Neural progenitor cell (in vitro differentiated cells): ENCODE data around the gene MITF. TPM values are rescaled to one million over a fixed set of nuclear protein-coding genes. Genes with fewer than 3 reads are reported as not detected.

Source experiments
- DNase-seq: peaks from one replicate; pipeline ENCODE4 v3.0.0-alpha.2; 2016; ENCODE audit warnings: low spot score
- H2AFZ ChIP-seq: fragments of 200-600 bp; sonication (generic); replicated peaks from 2 replicates; pipeline ENCODE4 v1.6.1; 2016; ENCODE audit warnings: antibody characterized with exemption
- H3F3A ChIP-seq: fragments of 200-600 bp; sonication (generic); 2 replicates; pipeline ENCODE4 v1.6.1; 2016; ENCODE audit warnings: antibody characterized with exemption, low read depth
- H3K27ac ChIP-seq: fragments of 200-600 bp; sonication (generic); 2 replicates; pipeline ENCODE4 v1.5.1; 2016; ENCODE audit warnings: mild to moderate bottlenecking
- H3K27me3 ChIP-seq: fragments of 200-600 bp; sonication (generic); 2 replicates; pipeline ENCODE4 v1.6.1; 2016; ENCODE audit warnings: mild to moderate bottlenecking, moderate library complexity
- H3K36me3 ChIP-seq: fragments of 200-600 bp; sonication (generic); 2 replicates; pipeline ENCODE4 v1.5.1; 2016
- H3K4me1 ChIP-seq: fragments of 200-600 bp; sonication (generic); 2 replicates; pipeline ENCODE4 v1.6.1; 2016; ENCODE audit warnings: mixed run types
- H3K4me2 ChIP-seq: fragments of 200-600 bp; sonication (generic); 2 replicates; pipeline ENCODE4 v1.6.1; 2016
- H3K4me3 ChIP-seq: fragments of 200-600 bp; sonication (generic); 2 replicates; pipeline ENCODE4 v1.5.1; 2016
- H3K79me2 ChIP-seq: fragments of 200-600 bp; sonication (generic); 2 replicates; pipeline ENCODE4 v1.6.1; 2016; ENCODE audit warnings: low read depth
- H3K9ac ChIP-seq: fragments of 200-600 bp; sonication (generic); 2 replicates; pipeline ENCODE4 v1.6.1; 2016
- H3K9me3 ChIP-seq: fragments of 200-600 bp; sonication (generic); 2 replicates; pipeline ENCODE4 v1.5.1; 2016; ENCODE audit warnings: low read depth
- H4K20me1 ChIP-seq: fragments of 200-600 bp; sonication (generic); 2 replicates; pipeline ENCODE4 v1.6.1; 2016; ENCODE audit warnings: low read depth
- H3K27ac Mint-ChIP-seq: 3 replicates; pipeline ENCODE4 v1.8.0; 2021; ENCODE audit warnings: mixed read lengths
- H3K27me3 Mint-ChIP-seq: 2 replicates; pipeline ENCODE4 v1.8.0; 2022; ENCODE audit warnings: low read depth, mild to moderate bottlenecking, inconsistent platforms, moderate library complexity, mixed read lengths; ENCODE audit not compliant: insufficient read depth
- H3K36me3 Mint-ChIP-seq: 3 replicates; pipeline ENCODE4 v1.8.0; 2021; ENCODE audit warnings: mixed read lengths
- H3K4me1 Mint-ChIP-seq: 3 replicates; pipeline ENCODE4 v1.8.0; 2021; ENCODE audit warnings: mixed read lengths
- H3K4me3 Mint-ChIP-seq: 3 replicates; pipeline ENCODE4 v1.8.0; 2021; ENCODE audit warnings: mild to moderate bottlenecking, moderate library complexity, mixed read lengths
- H3K9me3 Mint-ChIP-seq: 3 replicates; pipeline ENCODE4 v1.8.0; 2020; ENCODE audit warnings: mixed read lengths
- CTCF ChIP-seq: fragments of 200-600 bp; sonication (generic); IDR thresholded peaks from 2 replicates; pipeline ENCODE4 v1.5.1; 2017; ENCODE audit warnings: antibody characterized with exemption, mild to moderate bottlenecking
- EZH2 ChIP-seq: fragments of 200-600 bp; sonication (generic); IDR thresholded peaks from 2 replicates; pipeline ENCODE4 v1.6.1; 2017; ENCODE audit warnings: antibody characterized with exemption, mild to moderate bottlenecking, moderate library complexity
- EZH2phosphoT487 ChIP-seq: fragments of 200-600 bp; sonication (generic); IDR thresholded peaks from 2 replicates; pipeline ENCODE4 v1.6.1; 2017; ENCODE audit warnings: antibody characterized with exemption
- total RNA-seq: library from RNA; depleted of rRNA; stranded (reverse); fragments of >200 nt; gene quantifications from 2 replicates; pipeline ENCODE4 v1.2.3, GENCODE V29; 2015; ENCODE audit warnings: low replicate concordance

Gene MITF
- total RNA-seq, 1 donor from 2014 or later = not detected

- no peaks in the 10 kb centered on the region for H3K36me3 ChIP-seq
- H3K4me1 ChIP-seq = no peaks in the 10 kb centered on the region
- no peak overlapping the region for H2AFZ ChIP-seq
- no peak for TF ChIP-seq EZH2
- TF ChIP-seq EZH2phosphoT487 = no peak
- TF ChIP-seq CTCF = no peak
- no peak overlapping the region for H3K4me3 Mint-ChIP-seq
- no peak overlapping the region for H3K4me3 ChIP-seq
- no peak for DNase-seq
- peaks cover 4% of the 10 kb centered on the region for H3K9me3 Mint-ChIP-seq
- no peaks in the 10 kb centered on the region for H3K9me3 ChIP-seq
- H3K4me2 ChIP-seq = no peak overlapping the region
- H3K79me2 ChIP-seq = no peaks in the 10 kb centered on the region
- H3F3A ChIP-seq = no peaks in the 10 kb centered on the region
- peaks cover 14% of the 10 kb centered on the region for H3K4me1 Mint-ChIP-seq
- H3K27ac Mint-ChIP-seq = no peak overlapping the region
- no peak overlapping the region for H3K27ac ChIP-seq
- H3K9ac ChIP-seq = no peak overlapping the region
- H3K27me3 ChIP-seq = no peaks in the 10 kb centered on the region
- H3K27me3 Mint-ChIP-seq = no peaks in the 10 kb centered on the region
- H3K36me3 Mint-ChIP-seq = no peaks in the 10 kb centered on the region
- no peaks in the 10 kb centered on the region for H4K20me1 ChIP-seq
Observed at GRCh38 chr3:69695443-69695842, 43.8 kb upstream of the MITF start.

GRCh38 chr3:69695933-69696332 is 43.3 kb upstream of the MITF start:
- no peaks in the 10 kb centered on the region for H3K4me1 ChIP-seq
- H3K27me3 Mint-ChIP-seq = no peaks in the 10 kb centered on the region
- H3K4me3 Mint-ChIP-seq = no peak overlapping the region
- H3K27me3 ChIP-seq = no peaks in the 10 kb centered on the region
- H3F3A ChIP-seq = no peaks in the 10 kb centered on the region
- H3K9ac ChIP-seq = no peak overlapping the region
- H3K36me3 ChIP-seq = no peaks in the 10 kb centered on the region
- H4K20me1 ChIP-seq = no peaks in the 10 kb centered on the region
- no peaks in the 10 kb centered on the region for H3K9me3 ChIP-seq
- H3K27ac Mint-ChIP-seq = no peak overlapping the region
- TF ChIP-seq EZH2phosphoT487 (no peak), CTCF (no peak), EZH2 (no peak)
- peaks cover 4% of the 10 kb centered on the region for H3K9me3 Mint-ChIP-seq
- H3K79me2 ChIP-seq = no peaks in the 10 kb centered on the region
- H3K4me2 ChIP-seq = no peak overlapping the region
- no peak overlapping the region for H3K27ac ChIP-seq
- no peak overlapping the region for H3K4me3 ChIP-seq
- no peak for DNase-seq
- H3K4me1 Mint-ChIP-seq = peaks cover 14% of the 10 kb centered on the region
- H3K36me3 Mint-ChIP-seq = no peaks in the 10 kb centered on the region
- H2AFZ ChIP-seq = no peak overlapping the region

- H3K27ac ChIP-seq = no peak overlapping the region
- H3K9ac ChIP-seq = no peak overlapping the region
- H3K4me3 Mint-ChIP-seq = no peak overlapping the region
- peaks cover 14% of the 10 kb centered on the region for H3K4me1 Mint-ChIP-seq
- H3K4me3 ChIP-seq = no peak overlapping the region
- no peaks in the 10 kb centered on the region for H3K4me1 ChIP-seq
- H3K9me3 ChIP-seq = no peaks in the 10 kb centered on the region
- H3K36me3 ChIP-seq = no peaks in the 10 kb centered on the region
- no peak overlapping the region for H3K27ac Mint-ChIP-seq
- no peaks in the 10 kb centered on the region for H3F3A ChIP-seq
- peaks cover 6% of the 10 kb centered on the region for H3K9me3 Mint-ChIP-seq
- no peaks in the 10 kb centered on the region for H3K27me3 Mint-ChIP-seq
- DNase-seq = no peak
- H3K36me3 Mint-ChIP-seq = no peaks in the 10 kb centered on the region
- no peak overlapping the region for H2AFZ ChIP-seq
- no peaks in the 10 kb centered on the region for H3K79me2 ChIP-seq
- H3K27me3 ChIP-seq = no peaks in the 10 kb centered on the region
- H4K20me1 ChIP-seq = no peaks in the 10 kb centered on the region
- H3K4me2 ChIP-seq = no peak overlapping the region
- TF ChIP-seq CTCF (no peak), EZH2phosphoT487 (no peak), EZH2 (no peak)
Observed at GRCh38 chr3:69696367-69696766, 42.9 kb upstream of the MITF start.

- no peak overlapping the region for H2AFZ ChIP-seq
- H3K4me1 ChIP-seq = no peaks in the 10 kb centered on the region
- no peak overlapping the region for H3K4me3 Mint-ChIP-seq
- no peaks in the 10 kb centered on the region for H3K79me2 ChIP-seq
- no peaks in the 10 kb centered on the region for H4K20me1 ChIP-seq
- peaks cover 6% of the 10 kb centered on the region for H3K9me3 Mint-ChIP-seq
- no peak for DNase-seq
- no peaks in the 10 kb centered on the region for H3K36me3 ChIP-seq
- peaks cover 7% of the 10 kb centered on the region for H3K4me1 Mint-ChIP-seq
- H3K9me3 ChIP-seq = no peaks in the 10 kb centered on the region
- H3K9ac ChIP-seq = no peak overlapping the region
- H3K27ac Mint-ChIP-seq = no peak overlapping the region
- H3K27ac ChIP-seq = no peak overlapping the region
- no peaks in the 10 kb centered on the region for H3K36me3 Mint-ChIP-seq
- H3K27me3 ChIP-seq = no peaks in the 10 kb centered on the region
- H3F3A ChIP-seq = no peaks in the 10 kb centered on the region
- H3K27me3 Mint-ChIP-seq = no peaks in the 10 kb centered on the region
- no peak for TF ChIP-seq EZH2phosphoT487
- TF ChIP-seq EZH2 = no peak
- TF ChIP-seq CTCF = no peak
- no peak overlapping the region for H3K4me2 ChIP-seq
- H3K4me3 ChIP-seq = no peak overlapping the region
Observed at GRCh38 chr3:69697381-69697780, 41.9 kb upstream of the MITF start.
